GM23338 (cell line): ENCODE results near the gene IGSF21. TPM values are rescaled to one million over a fixed set of nuclear protein-coding genes. Genes with fewer than 3 reads are reported as not detected.

Source experiments
- ATAC-seq: fragments of 200-7000 bp; cut with Tn5 transposase; 3 replicates; pipeline ENCODE4 v1.9.1; 2020
- DNase-seq: peaks from one replicate; pipeline ENCODE4 v3.0.0-alpha.2; 2015; ENCODE audit warnings: low spot score
- H2AFZ ChIP-seq: fragments of 200-600 bp; sonication (generic); 2 replicates; pipeline ENCODE4 v1.8.0; 2016; ENCODE audit warnings: antibody characterized with exemption, mild to moderate bottlenecking, moderate library complexity
- H3F3A ChIP-seq: fragments of 200-600 bp; sonication (generic); replicated peaks from 2 replicates; pipeline ENCODE4 v1.8.0; 2017; ENCODE audit warnings: antibody characterized with exemption, mixed run types, low read depth
- H3K27ac ChIP-seq: fragments of 200-600 bp; sonication (generic); 2 replicates; pipeline ENCODE4 v1.6.1; 2016; ENCODE audit warnings: low read depth
- H3K27me3 ChIP-seq: fragments of 200-600 bp; sonication (generic); 2 replicates; pipeline ENCODE4 v1.8.0; 2016; ENCODE audit warnings: mild to moderate bottlenecking, mixed run types, moderate library complexity; ENCODE audit not compliant: insufficient read depth
- H3K36me3 ChIP-seq: fragments of 200-600 bp; sonication (generic); 2 replicates; pipeline ENCODE4 v1.8.0; 2016; ENCODE audit warnings: mild to moderate bottlenecking; ENCODE audit not compliant: insufficient read depth
- H3K4me1 ChIP-seq: fragments of 200-600 bp; sonication (generic); 2 replicates; pipeline ENCODE4 v1.8.0; 2016; ENCODE audit warnings: mild to moderate bottlenecking, moderate library complexity; ENCODE audit not compliant: insufficient read depth
- H3K4me2 ChIP-seq: fragments of 200-600 bp; sonication (generic); 2 replicates; pipeline ENCODE4 v1.7.1; 2017; ENCODE audit warnings: mixed run types
- H3K4me3 ChIP-seq: fragments of 200-600 bp; sonication (generic); 2 replicates; pipeline ENCODE4 v1.6.1; 2016; ENCODE audit warnings: mixed run types
- H3K79me2 ChIP-seq: fragments of 200-600 bp; sonication (generic); replicated peaks from 2 replicates; pipeline ENCODE4 v1.8.0; 2017; ENCODE audit warnings: mild to moderate bottlenecking; ENCODE audit not compliant: insufficient read depth
- H3K9me2 ChIP-seq: fragments of 200-600 bp; sonication (generic); 2 replicates; pipeline ENCODE4 v1.8.0; 2017; ENCODE audit not compliant: insufficient read depth
- H4K20me1 ChIP-seq: fragments of 200-600 bp; sonication (generic); replicated peaks from 2 replicates; pipeline ENCODE4 v1.8.0; 2017; ENCODE audit warnings: mild to moderate bottlenecking; ENCODE audit not compliant: insufficient read depth
- H3K27ac Mint-ChIP-seq: 2 replicates; pipeline ENCODE4 v1.8.0; 2020; ENCODE audit warnings: inconsistent platforms, mild to moderate bottlenecking, moderate library complexity, mixed read lengths
- H3K27me3 Mint-ChIP-seq: 3 replicates; pipeline ENCODE4 v1.8.0; 2022; ENCODE audit warnings: low read depth, mild to moderate bottlenecking, moderate library complexity, mixed read lengths, inconsistent platforms; ENCODE audit not compliant: insufficient read depth, poor library complexity
- H3K36me3 Mint-ChIP-seq: 3 replicates; pipeline ENCODE4 v1.8.0; 2021; ENCODE audit warnings: low read depth, mild to moderate bottlenecking, inconsistent platforms, moderate library complexity, mixed read lengths
- H3K4me1 Mint-ChIP-seq: 3 replicates; pipeline ENCODE4 v1.8.0; 2020; ENCODE audit warnings: mild to moderate bottlenecking, inconsistent platforms, mixed read lengths
- H3K4me3 Mint-ChIP-seq: 3 replicates; pipeline ENCODE4 v1.8.0; 2021; ENCODE audit warnings: moderate library complexity, mild to moderate bottlenecking, inconsistent platforms, mixed read lengths
- H3K9me3 Mint-ChIP-seq: 3 replicates; pipeline ENCODE4 v1.8.0; 2020; ENCODE audit warnings: moderate library complexity, mild to moderate bottlenecking, inconsistent platforms, mixed read lengths
- CREB1 ChIP-seq: fragments of 250-450 bp; sonication (Bioruptor Pico); IDR thresholded peaks from 2 replicates; pipeline ENCODE4 v1.5.0; 2020; ENCODE audit warnings: low read depth, mild to moderate bottlenecking, moderate library complexity
- CTCF ChIP-seq, 2 experiments: fragments of 200-600 bp in 1 of 2; sonication (generic) in 1 of 2; conservative IDR thresholded peaks; 2 replicates each; pipeline versions ENCODE4 v1.5.1 to v1.6.1; 2016 to 2017; ENCODE audit warnings: antibody characterized with exemption in 2 of 2, low read depth in 2 of 2, mild to moderate bottlenecking in 2 of 2, moderate library complexity in 1 of 2
- ETS1 ChIP-seq: IDR thresholded peaks from 2 replicates; pipeline ENCODE4 v1.6.1; 2016; ENCODE audit warnings: antibody characterized with exemption
- EZH2 ChIP-seq: fragments of 200-600 bp; sonication (generic); IDR thresholded peaks from one replicate; pipeline ENCODE4 v1.8.0; 2017; ENCODE audit warnings: antibody characterized with exemption, mild to moderate bottlenecking, low read depth; ENCODE audit not compliant: unreplicated experiment
- EZH2phosphoT487 ChIP-seq: fragments of 200-600 bp; sonication (generic); IDR thresholded peaks from one replicate; pipeline ENCODE4 v1.8.1; 2018; ENCODE audit warnings: antibody characterized with exemption; ENCODE audit not compliant: unreplicated experiment
- JUNB ChIP-seq: IDR thresholded peaks from one replicate; pipeline ENCODE4 v1.6.1; 2016; ENCODE audit warnings: antibody characterized with exemption; ENCODE audit not compliant: unreplicated experiment
- NANOG ChIP-seq: IDR thresholded peaks from 2 replicates; pipeline ENCODE4 v1.6.1; 2016; ENCODE audit warnings: antibody characterized with exemption, borderline replicate concordance
- POLR2AphosphoS5 ChIP-seq: IDR thresholded peaks from 2 replicates; pipeline ENCODE4 v1.6.1; 2016; ENCODE audit warnings: antibody characterized with exemption, low read depth
- REST ChIP-seq: IDR thresholded peaks from one replicate; pipeline ENCODE4 v1.6.1; 2018; ENCODE audit warnings: antibody characterized with exemption; ENCODE audit not compliant: unreplicated experiment
- STAT1 ChIP-seq: IDR thresholded peaks from one replicate; pipeline ENCODE4 v1.6.1; 2016; ENCODE audit warnings: antibody characterized with exemption; ENCODE audit not compliant: unreplicated experiment
- ZNF114 ChIP-seq: fragments of 250-450 bp; sonication (Bioruptor Pico); IDR thresholded peaks from 2 replicates; pipeline ENCODE4 v1.5.0; 2020; ENCODE audit warnings: mild to moderate bottlenecking, moderate library complexity
- ZNF331 ChIP-seq: fragments of 250-450 bp; sonication (Bioruptor Pico); IDR thresholded peaks from 2 replicates; pipeline ENCODE4 v1.5.0; 2020; ENCODE audit warnings: low read depth, mild to moderate bottlenecking, moderate library complexity
- polyA plus RNA-seq: library from polyadenylated mRNA; unstranded; fragments of >200 nt; fragmentation: Nextera tagmentation; extraction: Ambion mirVana; gene quantifications from 2 replicates; pipeline ENCODE4 v1.2.1, GENCODE V29; 2016
- total RNA-seq: library from RNA; depleted of rRNA; stranded (reverse); fragments of >200 nt; shearing (Covaris generic); gene quantifications from 2 replicates; pipeline ENCODE4 v1.2.3, GENCODE V29; 2014

Gene IGSF21
- total and polyA plus RNA-seq, 2 experiments from 2014 or later, result 15.6 to 15.7 TPM

- Mint-ChIP-seq H3K9me3 (no peaks in the 10 kb centered on the region), H3K4me3 (no peak overlapping the region), H3K27ac (no peak overlapping the region), H3K36me3 (no peaks in the 10 kb centered on the region; the same call in 2 of the 3 replicates), H3K4me1 (peaks cover 4% of the 10 kb centered on the region; the same call in 2 of the 3 replicates), H3K27me3 (peaks cover 6% of the 10 kb centered on the region)
- Histone ChIP-seq H4K20me1 (no peaks in the 10 kb centered on the region), H3K27ac (no peak overlapping the region), H3F3A (no peaks in the 10 kb centered on the region), H3K27me3 (no peaks in the 10 kb centered on the region), H3K36me3 (no peaks in the 10 kb centered on the region; the same call in 1 of the 2 replicates), H3K79me2 (no peaks in the 10 kb centered on the region), H3K4me2 (no peak overlapping the region), H3K4me3 (no peak overlapping the region), H2AFZ (no peak overlapping the region), H3K9me2 (peaks cover 6% of the 10 kb centered on the region; the same call in 1 of the 2 replicates), H3K4me1 (peaks cover 5% of the 10 kb centered on the region)
- ATAC-seq, result no peak
- DNase-seq, result no peak
- no peak for TF ChIP-seq EZH2phosphoT487
- TF ChIP-seq ZNF331 (CRISPR knock-in tag), result no peak
- TF ChIP-seq CREB1 (CRISPR knock-in tag), result no peak
- TF ChIP-seq CTCF (conservative IDR thresholded peaks at IDR 0.05; ENCODE audit: low read depth in 2 of 2), result no peak
- TF ChIP-seq ZNF114 (CRISPR knock-in tag), result no peak
- no peak for TF ChIP-seq JUNB
Observed at GRCh38 chr1:18343581-18343980, 236.0 kb downstream of the IGSF21 start.

DNA sequence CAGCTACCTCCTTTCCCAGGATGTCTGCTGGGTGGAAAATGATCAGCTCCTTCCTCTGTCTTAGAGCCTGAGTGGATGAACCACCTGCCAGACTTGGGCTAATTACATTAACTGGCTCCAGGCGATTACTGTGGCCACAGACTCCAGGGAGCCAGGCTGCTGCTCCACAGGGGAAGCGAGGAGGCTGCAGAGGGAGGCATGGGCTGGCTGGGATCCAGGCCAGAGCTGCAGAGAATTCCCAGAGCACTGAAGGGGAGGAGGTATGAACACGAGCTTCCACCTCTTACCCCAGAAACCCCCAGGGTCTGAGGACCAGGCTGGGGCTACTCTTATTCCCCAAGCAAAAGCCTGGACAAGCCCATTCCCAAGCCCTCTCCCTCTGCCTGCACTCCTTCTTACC is 237.2 kb downstream of the IGSF21 start:
- Histone ChIP-seq H3K4me3 (no peak overlapping the region), H3K4me1 (peaks cover 10% of the 10 kb centered on the region), H3K9me2 (peaks cover 6% of the 10 kb centered on the region; the same call in 1 of the 2 replicates), H2AFZ (no peak overlapping the region), H4K20me1 (no peaks in the 10 kb centered on the region), H3F3A (no peaks in the 10 kb centered on the region), H3K27ac (no peak overlapping the region), H3K79me2 (no peaks in the 10 kb centered on the region), H3K36me3 (no peaks in the 10 kb centered on the region; the same call in 1 of the 2 replicates), H3K27me3 (no peaks in the 10 kb centered on the region), H3K4me2 (no peak overlapping the region)
- Mint-ChIP-seq H3K36me3 (no peaks in the 10 kb centered on the region; the same call in 2 of the 3 replicates), H3K4me3 (no peak overlapping the region), H3K27me3 (peaks cover 6% of the 10 kb centered on the region), H3K27ac (no peak overlapping the region), H3K9me3 (no peaks in the 10 kb centered on the region), H3K4me1 (peaks cover 12% of the 10 kb centered on the region)
- ATAC-seq (no peak), DNase-seq (no peak)
- TF ChIP-seq CTCF (conservative IDR thresholded peaks at IDR 0.05; ENCODE audit: low read depth in 2 of 2) (no peak), EZH2 (no peak), REST (no peak), ETS1 (no peak), CREB1 (CRISPR knock-in tag) (no peak), STAT1 (no peak), EZH2phosphoT487 (no peak), ZNF331 (CRISPR knock-in tag) (no peak), POLR2AphosphoS5 (no peak), ZNF114 (CRISPR knock-in tag) (no peak), NANOG (no peak)
